Measurements from ENCODE around the gene GRHL3.

GRHL3 gene

DNA sequence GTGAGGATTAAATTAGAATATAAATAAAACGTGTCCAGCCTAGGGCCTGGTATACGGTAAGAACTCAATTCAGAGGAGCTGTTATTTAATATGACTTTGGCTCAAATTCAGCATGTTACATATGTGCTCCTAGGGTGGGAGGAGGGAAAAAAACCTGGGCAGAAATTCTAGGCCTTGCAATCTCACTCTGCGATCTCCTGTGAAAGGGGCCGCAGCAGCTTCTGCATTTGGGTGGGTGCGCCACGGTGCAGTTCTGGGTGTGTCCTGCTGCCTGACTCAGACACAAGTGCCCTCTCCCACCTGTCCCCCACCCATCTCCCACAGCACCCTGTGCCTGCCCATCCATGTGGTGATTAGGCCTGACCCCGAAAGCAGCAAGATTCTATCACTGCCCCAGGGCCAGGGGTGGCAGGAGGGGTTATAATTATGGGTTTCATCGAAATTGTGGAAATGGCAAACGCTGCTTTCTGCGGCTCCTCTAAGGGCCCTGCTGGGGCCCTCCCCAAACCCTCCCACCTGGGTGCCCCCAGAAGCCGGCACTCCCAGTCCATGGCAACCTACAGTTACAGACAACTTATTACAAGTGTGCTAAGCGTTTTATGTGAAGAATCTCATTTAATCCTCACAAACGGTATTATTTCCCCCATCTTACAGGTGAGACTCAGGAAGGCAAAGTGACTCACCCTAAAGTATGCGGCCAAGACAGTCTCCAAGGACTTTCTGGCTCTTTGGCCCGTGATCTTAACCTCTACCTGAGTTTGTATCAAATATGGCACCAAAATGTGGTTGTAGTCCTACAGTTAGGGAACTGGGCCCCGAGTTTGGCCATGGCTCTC, 25.5 kb upstream of the GRHL3 start:
- DNase-seq = no peak

DNA sequence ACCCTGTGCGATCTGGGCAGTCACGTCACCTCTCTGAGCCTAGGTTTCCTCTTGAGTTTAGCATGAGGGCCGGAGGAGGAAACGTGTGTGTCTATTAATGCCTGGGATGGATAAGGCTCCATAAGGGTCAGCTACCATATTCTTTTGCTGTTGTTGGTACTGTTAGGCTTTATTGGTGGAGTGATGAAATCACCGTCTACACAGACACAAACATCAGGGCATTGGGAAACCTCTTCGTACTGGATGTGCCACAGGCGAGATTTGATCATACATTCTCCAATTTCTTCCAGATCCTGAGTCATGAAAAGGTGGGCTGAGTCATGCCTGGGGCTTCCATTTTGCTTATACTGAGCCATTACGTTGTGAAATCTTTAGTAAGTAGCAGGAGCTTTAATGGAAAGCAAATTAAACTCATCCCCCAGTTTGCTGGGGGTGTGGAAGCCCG, 24.9 kb upstream of the GRHL3 start:
- DNase-seq = no peak

DNA sequence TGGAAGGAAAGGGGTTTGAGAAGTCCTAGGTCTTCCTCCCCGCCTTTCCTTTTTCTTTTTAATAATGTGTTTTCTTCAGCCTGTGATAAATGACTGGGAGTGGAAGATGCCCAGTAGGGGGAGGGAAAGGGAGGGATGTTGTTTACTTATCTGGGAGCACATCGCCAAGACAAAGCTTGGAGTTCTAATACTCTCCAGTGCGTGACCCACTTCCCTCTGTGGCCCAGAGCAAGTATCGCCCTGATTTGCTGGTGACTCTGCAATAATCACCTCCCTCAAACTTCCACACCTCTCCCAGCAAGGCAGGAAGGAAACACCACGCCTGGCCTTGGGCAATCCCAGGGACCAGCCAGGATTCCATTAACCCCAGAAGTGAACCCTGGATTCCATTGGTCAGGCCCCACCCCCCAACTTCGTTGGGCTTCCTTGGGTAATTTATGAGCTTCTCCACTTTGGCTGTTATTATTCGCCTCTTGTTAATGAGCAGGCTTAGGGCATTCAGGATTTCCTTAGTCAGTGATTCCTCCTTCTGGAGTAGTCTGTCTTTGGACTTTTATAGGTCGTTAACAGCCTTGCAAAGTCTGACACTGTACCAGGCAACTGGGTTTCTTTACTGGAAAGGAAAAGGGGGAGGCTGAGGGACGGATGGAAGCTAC, 24.3 kb upstream of the GRHL3 start:
- no peak for DNase-seq

DNA sequence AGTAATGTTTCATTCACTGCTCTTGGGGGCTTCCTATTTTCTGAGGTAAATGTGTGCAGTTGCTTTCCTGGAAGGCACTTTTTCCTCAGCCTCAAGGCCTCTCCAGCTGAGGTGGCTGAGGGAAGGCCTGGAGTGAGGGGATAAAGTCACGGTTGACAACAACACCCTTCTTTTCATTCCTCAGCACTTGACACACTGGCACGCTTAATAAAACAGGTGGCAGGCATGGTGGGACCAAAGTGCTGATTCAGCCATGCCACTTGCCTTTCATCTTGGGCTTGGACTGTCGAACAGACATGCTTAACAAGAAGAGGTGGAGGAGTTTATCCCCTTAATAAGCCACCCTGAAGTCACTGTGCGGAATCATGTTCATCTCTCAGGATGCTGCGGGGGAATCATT, 23.6 kb upstream of the GRHL3 start:
- no peak for DNase-seq

DNA sequence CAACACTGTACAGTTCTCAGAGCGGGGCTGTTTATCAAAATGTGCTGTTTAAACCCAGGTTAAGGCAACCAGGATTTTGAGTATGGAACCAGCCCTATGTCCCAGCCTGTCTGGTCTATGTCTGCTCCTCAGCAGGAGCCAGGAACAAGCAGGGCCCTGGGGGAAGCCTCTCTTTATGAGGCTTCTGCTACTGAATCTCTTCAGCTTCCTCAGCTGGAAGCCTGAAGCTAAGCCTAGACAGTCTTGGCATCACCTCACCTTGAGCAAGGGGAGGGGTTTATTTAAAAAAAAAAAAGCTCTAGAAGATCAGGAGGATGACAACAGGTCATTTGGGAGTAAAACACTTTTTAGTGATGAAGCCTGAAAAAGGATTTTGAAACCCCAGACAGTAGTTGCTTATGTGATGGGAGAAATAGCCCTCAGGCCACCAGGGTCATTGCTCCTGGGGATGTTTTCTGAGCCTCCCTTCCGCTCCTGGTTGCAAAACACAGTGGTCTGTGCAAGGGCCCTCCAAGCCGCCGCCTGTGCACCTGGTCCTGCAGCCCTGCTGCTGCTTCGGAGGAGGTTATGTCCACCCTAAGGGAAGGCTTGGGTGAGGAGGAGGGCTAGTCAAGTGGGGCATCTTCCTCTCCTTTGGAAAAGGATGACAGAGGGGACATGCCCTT, 21.8 kb upstream of the GRHL3 start:
- DNase-seq = no peak

DNA sequence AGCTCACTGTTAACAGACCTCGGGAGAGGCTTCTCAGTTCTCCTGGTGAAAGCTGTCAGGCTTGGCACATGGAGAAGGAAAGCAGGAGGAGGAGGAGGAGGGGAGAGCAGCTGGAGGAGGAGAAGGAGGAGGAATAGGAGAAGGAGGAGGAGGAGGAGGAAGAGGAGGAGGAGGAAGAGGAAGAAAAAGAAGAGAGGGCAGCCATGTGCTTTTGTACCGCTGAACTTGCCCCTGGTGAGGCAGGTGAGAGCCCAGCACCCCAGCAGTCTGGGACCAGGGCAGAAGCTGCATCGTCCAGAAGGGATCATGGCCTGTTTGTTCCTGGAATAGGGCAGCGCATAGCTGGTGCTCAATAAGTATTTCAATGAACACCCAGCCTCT, 21.3 kb upstream of the GRHL3 start:
- DNase-seq = no peak

DNA sequence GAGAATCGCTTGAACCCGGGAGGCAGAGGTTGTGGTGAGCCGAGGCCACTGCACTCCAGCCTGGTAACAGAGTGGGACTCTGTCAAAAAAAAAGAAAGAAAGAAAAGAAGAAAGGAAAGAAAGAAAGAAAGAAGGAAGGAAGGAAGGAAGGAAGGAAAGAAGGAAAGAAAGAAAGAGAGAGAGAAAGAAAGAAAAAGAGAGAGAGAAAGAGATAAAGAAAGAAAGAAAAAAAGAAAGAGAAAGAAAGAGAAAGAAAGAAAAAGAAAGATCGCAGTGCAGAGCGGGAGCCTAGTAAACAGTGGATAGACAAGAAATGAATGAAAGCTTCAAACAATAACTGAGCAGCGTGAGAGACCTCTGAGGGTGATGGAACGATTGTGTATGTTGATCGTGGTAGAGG, 20.6 kb upstream of the GRHL3 start:
- no peak for DNase-seq

DNA sequence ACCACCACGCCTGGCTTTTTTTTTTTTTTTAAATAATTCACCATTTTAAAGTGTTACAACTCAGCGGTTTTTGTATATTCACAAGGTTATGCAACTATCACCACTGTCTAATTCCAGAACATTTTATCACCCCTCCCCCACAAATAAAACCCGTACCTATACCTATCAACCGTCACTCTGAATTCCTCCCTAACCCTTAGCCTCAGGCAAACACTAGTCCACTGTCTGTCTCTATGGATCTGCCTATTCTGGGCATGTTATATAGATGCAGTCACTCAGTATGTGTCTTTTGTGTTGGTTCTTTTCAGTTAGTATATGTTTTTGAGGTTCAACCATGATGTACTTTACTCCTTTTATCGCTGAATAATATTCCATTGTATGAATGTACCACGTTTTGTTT, 19.3 kb upstream of the GRHL3 start:
- DNase-seq = no peak

DNA sequence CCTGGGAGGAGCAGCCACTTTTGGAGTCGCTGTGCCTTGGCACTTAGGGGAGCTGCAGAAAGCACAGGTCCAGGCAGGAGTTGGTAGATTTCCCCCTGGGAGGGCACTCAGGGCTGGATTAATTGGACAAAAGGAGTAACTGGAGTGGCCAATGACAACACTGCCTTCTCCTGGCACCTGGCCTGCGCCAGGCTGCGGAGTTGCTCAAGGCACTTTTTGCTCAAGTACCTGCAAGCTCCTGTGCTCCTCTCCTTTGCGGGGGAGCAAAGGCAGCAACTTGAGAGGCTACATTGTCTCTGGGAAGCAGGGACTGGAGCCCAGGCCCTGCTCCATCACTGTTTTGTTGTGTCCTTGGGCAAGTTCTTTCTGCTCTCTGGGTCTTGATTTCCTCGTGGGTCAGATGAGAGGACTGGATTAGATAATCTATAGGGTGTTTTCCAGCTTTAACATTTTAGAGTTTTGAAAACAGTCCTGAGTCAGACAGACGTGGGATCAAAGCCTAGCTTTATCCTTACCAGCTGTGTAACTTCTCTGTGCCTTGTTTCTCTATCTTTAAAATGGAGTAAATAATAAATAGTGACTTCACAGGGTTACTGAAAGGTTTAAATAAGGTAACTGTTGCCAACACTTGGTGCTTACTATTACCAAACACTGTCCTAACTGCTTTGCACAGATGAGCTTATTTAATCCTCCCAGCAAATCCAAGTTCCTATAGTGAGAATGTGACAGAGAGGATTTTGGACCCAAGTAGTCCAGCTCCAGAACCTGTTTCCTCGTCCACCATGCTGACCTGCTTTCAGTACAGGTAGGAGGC, 18.0 kb upstream of the GRHL3 start:
- peak in 1 of 2 experiments; percentile 17 for DNase-seq

DNA sequence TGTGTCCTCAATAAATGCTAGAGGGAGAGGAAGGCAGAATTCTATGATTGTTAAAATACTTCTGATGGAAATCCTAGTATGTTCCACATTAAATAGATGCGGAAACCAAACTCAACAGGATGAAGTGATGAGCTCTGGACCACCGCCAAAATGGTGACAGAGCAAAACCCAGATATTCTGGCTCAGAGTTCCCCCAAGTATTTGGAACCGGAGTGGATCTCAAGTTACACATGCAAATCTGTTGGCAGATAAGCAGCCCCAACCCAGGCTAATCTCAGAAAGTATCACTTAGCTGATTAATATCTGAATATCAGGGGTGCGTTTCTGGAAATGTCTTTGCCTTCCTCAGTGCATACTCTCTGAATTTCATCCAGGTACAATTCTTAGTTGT, 17.4 kb upstream of the GRHL3 start:
- DNase-seq = peak; percentile 23 to 77

DNA sequence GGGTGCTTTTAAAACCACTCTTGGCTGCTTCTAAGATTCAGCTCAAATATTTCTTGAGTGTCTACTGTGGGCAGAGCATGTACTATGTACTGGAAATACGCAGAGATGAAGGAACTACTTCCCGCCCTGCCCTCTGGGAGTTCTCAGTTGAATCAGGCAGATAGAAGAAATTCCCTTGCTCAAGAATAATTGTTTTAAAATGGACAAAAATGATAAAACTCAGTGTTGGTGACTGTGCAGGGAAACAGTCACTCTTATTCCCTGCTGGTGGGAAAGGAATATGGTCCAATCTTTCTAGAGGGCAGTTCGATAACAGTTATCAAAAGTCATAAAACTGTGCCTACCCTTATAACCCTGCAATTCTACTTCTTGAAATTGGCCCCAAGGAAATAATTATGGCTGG, 16.9 kb upstream of the GRHL3 start:
- no peak for DNase-seq

DNA sequence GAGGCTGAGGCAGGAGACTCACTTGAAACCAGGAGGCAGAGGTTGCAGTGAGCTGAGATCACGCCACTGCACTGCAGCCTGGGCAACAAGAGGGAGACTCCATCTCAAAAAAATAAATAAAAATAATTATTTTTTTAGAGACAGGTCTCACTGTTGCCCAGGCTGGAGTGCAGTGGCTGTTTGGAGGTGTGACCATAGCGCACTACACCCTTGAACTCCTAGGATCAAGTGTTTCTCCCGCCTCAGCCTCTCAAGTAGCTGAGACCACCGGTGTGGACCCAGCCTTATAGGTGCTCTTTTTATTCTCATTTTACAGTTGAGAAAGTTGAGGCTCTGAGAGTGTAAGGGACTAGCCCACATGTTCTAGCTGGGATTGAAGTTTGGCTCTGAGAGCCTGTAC, 15.6 kb upstream of the GRHL3 start:
- DNase-seq = no peak

DNA sequence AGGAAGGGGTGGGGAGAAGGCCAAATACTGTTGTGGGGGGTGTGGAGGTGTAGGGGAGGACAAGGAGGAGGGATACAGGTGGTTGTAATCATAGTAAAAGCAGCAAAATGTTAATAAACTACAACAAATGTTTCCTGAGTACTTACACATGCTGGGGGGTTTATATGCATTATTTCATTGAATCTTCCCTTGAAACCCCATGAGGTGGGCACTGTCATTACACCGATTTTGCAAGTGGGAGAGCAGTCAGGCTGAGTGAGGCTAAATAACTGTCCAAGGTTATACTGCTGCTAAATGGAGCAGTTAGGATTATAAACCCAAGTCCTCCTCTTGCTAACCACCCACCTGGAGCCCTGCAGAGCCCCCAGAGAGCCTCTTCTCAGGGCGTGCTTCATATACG, 14.4 kb upstream of the GRHL3 start:
- no peak for DNase-seq

DNA sequence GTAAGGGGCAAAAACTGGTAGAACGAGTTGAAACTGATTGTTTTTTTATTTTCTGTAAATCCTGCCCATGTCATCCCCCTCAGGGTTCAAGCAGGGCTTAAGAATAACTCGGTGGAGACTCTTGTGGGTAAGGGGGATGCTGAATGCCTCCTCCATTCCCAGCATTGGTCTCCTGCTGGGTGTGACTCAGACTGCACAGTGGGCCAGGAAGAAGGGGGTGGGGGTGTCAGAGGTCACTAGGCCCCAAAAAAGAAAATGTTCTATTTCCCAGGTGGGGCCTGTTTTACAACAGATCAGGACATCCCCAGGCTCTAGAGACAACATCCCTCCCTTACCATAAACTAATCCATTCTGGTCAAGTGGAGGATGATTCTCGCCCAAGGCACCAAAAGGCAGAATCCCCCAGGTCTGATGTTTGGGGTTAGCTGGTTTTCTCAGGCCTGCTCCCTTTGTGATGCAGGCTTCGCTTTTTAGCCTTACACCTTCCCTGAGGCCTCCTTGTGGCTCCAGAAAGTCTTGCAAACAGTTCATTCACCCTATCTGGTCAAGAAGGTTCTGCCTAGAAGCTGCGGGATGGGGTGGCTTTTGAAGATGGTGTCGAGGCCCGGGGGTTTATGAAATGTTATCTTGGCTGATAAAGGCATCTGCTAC, 10.7 kb upstream of the GRHL3 start:
- DNase-seq = no peak

DNA sequence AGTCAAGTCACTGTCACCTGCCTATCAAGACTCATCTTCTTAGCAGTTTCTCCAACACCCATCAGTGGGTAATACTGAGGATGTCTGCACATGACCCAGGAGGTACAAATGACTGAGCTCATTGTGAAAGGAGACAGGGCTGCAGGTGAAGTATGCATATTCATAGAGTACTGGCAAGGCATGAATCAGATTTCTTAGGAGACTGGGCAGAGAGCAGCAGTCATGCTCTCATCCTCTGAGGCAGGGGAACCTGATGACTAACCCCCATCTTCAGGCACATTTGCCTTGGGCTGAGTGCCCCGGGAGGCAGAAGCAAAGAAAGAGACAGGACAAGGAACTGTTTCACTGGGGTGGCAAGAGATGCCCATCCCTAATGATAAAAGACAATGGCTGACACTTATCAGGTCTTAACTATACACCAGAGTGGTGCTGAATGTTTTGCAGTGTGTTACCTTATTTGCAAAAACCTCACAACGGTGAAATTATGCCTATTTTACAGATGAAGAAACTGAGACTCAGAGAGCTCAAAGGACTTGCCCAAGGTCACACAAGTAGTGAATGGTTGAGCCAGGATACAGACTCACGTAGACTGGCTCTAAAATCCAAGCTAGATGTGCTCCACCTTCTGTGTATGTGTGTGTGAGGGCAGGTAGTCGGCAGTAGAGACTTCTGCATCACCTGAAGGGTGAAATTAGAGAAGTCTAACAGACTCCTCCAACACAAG, 9.2 kb upstream of the GRHL3 start:
- DNase-seq = no peak

DNA sequence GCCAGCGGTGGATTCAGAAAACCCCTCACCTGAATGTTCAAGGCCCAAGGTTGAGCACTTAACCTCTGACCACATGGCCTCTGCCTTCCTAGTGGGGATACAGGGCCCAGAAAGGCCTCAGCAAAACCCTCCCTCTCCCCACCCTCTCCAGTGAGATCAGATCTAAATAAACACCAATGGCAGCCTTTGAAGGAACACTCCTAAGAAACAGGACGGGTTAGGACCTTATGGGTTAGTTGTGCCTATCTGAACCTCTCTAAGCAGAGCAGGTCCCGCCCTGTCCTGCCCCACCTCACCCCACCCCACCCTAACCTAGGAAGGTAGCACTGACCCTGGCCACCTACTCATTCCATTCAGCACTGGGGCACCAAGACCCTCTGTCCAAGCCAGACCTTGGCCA, 7.9 kb upstream of the GRHL3 start:
- no peak for DNase-seq

DNA sequence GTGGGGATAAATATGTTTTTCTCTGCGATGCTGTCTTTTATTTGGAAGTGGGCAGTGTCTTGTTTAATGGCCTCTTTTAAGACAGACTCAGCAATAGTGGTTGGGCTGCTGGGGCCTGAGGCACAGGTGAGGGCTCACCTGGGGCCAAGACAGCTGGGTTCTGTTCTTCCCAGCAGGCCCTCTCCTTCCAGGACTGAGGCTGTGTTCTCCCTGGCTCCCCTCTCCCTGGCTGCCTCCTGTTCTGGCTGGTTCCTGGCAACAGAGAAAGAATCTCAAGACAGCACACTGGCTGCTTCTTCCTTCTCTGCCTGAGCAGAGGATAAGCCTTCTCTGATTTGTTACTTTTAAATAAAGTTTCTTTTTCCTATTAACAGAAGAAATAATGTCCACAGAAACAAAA, 7.4 kb upstream of the GRHL3 start:
- DNase-seq = no peak

DNA sequence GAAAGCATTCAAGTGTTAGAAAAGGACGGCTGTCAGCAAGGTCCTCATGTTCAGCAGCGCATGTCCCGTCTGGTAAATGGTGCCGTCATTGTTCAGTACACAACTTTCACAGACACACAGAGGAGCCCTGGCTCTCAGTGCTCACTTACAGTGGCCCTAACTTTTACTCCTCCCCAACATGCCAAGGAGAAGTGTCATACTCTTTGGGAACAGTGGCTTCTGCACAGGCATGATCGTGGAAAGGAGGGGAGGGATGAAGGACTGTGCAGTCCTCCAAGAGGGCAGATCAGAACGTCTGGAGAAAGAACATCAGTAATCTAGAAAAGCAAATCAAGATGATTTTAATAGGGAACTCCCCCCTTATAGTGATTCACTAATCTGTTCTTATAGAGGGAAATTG, 3.8 kb upstream of the GRHL3 start:
- peak in 1 of 2 experiments; percentile 54 for DNase-seq

DNA sequence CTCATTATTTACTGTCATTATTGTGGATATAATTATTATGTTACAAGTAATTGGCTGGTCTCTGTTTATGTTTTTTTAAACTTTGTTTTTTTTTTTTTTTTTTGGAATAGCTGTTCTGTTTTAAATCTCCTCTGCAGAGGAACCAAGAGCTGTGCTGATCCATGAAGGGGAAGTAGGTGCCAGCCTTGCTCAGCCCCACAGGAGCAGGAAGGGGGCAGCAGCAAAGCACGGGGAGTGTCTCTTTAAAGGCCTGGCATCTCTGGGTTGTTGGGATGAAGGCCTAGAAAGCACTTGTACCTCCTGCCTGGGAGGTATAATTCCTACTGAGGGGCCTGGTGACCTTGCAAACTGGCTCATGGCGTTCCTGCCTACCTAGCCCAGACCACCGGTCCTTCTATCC, 2.5 kb upstream of the GRHL3 start:
- peak in 1 of 2 experiments; percentile 13 for DNase-seq

DNA sequence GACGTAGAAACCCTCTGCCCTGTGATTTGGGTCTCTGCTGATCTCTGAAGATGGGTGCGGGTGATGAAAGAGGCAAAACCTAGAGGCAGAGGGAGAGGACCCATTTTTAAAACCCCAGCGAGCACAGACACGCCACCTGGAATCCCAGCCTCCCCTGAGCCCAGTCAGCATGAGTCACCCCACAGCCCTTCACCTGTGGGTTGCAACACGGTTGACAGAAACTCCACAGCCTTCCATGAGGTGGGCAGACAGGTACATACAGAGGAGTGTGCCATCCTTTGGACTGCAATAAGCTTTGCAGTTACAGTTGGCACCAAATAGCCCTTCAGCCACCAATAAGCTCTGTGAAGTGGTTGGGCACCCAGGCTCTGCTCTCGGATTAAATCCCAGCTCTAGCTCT, 2.1 kb upstream of the GRHL3 start:
- DNase-seq = peak; percentile 28 to 30

DNA sequence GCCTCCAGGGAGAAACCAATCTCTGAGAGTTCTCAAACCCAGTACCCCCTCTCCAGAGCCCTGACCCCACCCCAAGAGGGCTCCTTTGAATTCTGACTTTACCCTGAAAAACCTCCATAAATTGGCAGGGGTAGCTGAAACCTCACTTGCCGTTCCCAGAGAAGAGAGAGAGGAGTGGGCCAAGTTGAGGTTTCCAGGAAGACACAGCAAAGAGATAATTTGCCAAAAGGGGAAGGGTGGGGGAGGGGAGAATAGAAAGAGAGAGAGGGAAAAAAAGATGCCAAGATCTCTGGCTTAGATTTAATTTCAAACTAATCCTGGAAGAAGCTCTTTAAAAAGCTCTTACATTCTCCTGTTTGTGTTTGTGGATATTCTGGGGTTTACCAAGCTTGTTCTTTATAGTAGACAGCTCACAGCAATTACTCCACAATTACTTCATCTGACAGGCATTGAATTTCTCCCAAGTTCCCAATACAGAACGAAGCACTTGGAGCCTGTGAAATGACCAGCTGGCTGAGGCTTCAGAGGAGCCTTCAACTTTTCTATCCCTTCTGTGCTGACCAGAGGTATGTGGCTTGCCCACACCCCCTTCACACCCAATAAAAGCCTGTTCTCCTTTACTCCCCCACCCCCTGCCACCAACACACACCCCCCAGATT, 1.1 kb upstream of the GRHL3 start:
- no peak for DNase-seq

Data from NCI-H524 (cell line).